Measurements from ENCODE around the gene MAGEB6. TPM values are rescaled to one million over a fixed set of nuclear protein-coding genes. Genes with fewer than 3 reads are reported as not detected.
"Not testable (repeated sequence)": the region's sequence is repeated elsewhere in the genome, so short reads cannot be mapped to it uniquely, and the experiment has no call there.

The MAGEB6 gene, protein sequence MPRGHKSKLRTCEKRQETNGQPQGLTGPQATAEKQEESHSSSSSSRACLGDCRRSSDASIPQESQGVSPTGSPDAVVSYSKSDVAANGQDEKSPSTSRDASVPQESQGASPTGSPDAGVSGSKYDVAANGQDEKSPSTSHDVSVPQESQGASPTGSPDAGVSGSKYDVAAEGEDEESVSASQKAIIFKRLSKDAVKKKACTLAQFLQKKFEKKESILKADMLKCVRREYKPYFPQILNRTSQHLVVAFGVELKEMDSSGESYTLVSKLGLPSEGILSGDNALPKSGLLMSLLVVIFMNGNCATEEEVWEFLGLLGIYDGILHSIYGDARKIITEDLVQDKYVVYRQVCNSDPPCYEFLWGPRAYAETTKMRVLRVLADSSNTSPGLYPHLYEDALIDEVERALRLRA
- total RNA-seq (2014; rRNA removed; shearing (Covaris generic)), result not detected in 2 replicates

DNA sequence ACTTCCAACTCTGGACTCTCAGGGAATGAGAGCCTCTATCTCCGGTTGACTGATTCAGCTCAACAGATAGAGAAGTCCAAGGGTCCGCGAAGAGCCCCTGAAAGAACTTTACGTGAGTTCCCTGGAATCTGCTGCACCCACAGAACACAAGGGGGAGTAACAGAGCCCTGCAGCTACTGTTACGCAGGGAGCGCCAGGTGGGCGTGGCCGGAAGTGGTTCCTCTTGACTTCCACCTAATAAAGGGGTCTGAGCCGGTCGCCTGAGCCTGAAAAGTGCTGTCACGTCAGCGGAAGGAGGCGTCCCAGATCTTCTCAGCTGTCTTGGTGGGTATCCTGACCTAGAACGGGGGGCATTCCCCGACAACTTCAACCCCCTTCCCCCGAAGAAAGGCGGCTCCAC, at the start of gene MAGEB6:
TSS of gene MAGEB6 (plus strand) at position 237 of the 400 bp plus-strand sequence. CDS start 1,407 bp downstream, outside the sequence.
- no peak for DNase-seq (ENCODE audit: low spot score)

DNA sequence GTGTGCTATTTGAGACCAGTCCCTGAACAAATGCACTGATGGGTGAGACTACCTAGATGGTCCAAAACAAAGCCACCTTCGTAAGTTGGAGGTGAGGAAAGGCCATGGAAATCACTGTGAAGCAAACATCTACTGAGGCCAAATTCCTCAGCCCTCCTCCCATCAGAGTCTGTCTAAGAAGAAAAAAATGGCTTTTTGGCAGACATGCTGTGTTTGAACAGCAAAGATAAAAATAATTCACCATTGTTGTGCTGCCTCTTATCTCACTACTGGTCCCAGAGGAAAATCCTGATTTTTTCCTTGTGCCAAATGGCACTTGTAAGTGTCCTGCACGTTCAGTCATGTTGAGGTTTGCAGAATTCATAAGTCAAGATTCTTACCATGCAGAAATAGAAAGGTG, 46.2 kb upstream of the MAGEB6 start:
- no peak for DNase-seq (ENCODE audit: low spot score)

DNA sequence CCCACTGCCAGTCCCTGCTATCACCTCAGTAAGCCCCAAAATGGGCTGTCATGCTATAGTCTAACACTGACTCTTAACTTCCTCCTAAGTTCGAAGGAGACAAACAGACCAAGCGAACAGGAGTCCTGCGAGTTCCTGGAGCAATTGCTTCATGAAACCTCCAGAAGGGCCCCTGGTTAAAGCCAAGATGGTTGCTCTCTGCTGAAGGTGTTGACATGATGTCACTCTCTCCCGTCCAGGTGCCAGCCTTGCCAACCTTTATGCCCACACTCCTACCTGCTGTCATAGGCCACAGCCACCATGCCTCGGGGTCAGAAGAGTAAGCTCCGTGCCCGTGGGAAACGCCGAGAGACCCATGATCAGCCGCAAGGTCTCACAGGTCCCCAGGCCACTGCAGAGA, 31.9 kb upstream of the MAGEB6 start, which contains the start of gene MAGEB6B:
TSS of gene MAGEB6B (plus strand) at position 301 of the 400 bp plus-strand sequence. CDS start at position 301, 0 bp downstream.
- DNase-seq (ENCODE audit: low spot score), result no peak

DNA sequence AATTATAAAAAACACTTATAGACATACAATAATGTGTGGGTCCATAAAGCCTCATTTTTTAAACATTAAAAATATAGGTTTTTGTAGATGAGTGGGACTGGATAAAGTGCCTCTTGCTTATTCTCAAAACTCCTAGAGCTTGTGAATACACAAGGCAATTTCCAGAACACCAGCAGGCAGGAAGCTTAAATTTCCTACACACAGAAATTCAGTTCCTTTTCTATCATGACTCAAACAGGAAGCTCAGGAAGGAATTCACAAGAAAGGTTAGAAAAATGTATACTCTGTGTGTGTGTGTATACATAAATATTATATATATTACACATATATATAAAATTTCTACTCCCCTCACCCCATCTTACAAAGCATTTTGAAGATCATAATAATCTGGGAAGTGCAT, 11.3 kb downstream of the MAGEB6 start:
- no peak for DNase-seq (ENCODE audit: low spot score)

DNA sequence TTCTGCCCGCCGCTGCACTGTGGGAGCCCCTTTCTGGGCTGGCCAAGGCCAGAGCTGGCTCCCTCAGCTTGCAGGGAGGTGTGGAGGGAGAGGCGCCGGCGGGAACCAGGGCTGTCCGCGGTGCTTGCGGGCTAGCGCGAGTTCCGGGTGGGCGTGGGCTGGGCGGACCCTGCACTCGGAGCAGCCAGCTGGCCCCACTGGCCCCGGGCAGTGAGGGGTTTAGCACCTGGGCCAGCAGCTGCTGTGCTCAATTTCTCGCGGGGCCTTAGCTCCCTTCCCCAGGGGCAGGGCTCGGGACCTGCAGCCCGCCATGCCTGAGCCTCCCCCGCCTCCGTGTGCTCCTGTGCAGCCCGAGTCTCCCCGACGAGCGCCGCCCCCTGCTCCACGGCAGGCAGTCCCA, 12.5 kb downstream of the MAGEB6 start:
- DNase-seq (ENCODE audit: low spot score), result not testable (repeated sequence)

DNA sequence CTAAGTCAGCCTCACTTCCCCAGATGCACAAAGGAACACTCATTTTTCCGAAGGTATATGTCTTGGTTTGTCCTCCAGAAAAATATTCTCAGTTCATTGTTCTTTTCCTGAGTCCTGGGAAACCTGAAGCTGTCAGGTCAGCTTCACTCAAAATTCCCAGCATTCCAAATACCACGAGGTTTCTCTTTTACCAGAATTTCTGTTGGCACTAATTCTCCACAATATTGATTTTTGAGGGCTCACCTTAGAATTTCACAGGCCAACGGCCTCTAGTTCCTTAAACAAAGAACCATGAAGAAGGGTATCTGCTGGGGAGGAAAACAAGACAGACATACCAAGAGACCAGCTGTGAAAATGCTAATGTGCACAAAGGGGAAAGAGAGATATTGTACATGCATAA, 15.8 kb downstream of the MAGEB6 start:
- no peak for DNase-seq (ENCODE audit: low spot score)

DNA sequence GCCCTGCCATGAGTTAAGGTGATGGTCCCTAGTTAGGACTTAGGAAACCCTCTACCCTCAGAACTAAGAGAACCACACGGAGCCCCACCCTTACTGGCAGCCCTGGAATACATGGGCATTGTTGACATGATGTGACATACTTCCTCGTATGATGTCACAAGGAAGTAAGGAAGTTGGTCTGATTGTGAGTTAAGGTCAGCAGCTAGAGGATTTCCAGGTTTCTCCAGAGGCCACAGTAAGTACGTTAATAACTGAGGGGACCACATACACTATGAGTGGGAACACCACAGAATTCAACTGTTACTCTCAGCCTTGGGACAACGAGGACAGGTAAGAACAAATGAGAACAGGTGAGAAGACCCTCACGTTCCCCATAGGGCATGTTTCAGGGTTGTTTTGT, 23.6 kb downstream of the MAGEB6 start, which contains the start of gene MAGEB5:
TSS of gene MAGEB5 (plus strand) at position 301 of the 400 bp plus-strand sequence. CDS start 1,133 bp downstream, outside the sequence.
- no peak for DNase-seq (ENCODE audit: low spot score)

DNA sequence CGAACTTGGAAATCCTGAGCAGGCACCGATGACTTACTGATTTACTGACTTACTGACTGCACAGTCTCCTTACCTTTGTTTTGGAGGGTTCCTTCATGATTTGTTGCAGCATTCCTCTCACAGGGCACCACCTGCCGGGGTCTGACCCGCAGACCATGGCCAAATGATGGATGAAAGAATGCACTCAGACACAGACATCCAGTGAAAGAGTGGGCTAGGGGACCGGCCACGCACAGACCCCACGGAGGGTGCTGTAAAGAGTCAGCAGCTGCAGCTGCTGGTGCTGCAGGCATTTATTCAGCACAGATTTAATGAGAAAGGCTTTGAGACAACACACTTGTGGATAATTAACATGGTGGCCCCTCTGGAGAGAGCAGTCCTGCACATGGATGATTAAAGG, 27.1 kb downstream of the MAGEB6 start:
- DNase-seq (ENCODE audit: low spot score), result no peak

DNA sequence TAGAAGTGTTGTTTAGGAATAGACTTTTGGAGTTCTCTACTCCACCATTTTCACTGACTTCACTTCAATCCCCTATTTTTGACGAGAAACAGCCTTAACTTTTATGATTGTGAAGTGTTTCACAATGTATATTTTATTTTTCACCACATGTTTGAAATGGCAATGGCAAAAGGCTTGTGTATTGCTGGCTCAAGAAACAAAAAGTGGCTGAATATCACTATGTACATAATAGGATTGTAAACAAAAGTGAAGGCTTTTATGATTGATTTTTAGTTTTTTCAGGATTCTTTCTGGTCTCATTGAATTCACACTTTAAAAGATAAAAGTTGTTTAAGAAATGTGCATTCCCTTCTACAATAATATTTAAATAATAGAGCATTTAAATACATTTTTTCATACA, 41.9 kb downstream of the MAGEB6 start:
- DNase-seq (ENCODE audit: low spot score), result no peak

Other genes starting within 250 kb of the MAGEB6 start
- gene MAGEB18, start 54.1 kb upstream of the MAGEB6 start, total RNA-seq (2014; rRNA removed; shearing (Covaris generic)), result not detected in 2 replicates
- gene MAGEB6B, start 31.8 kb upstream of the MAGEB6 start, total RNA-seq (2014; rRNA removed; shearing (Covaris generic)), result not detected in 2 replicates
- not detected in 2 replicates for gene MAGEB5, start 23.7 kb downstream of the MAGEB6 start, total RNA-seq (2014; rRNA removed; shearing (Covaris generic))